Central memory CD8-positive, alpha-beta T cell (primary cell): ENCODE results near the gene GABBR2.

Experiments used
- ATAC-seq: fragments of 150-1000 bp; cut with Tn5 transposase; replicated peaks from 2 replicates; pipeline ENCODE4 v1.10.0; 2022; ENCODE audit warnings: mild to moderate bottlenecking, moderate FRiP score, moderate number of reproducible peaks; ENCODE audit not compliant: poor library complexity, severe bottlenecking; ENCODE audit errors: extremely low read depth
- DNase-seq, 2 donors: peaks; one replicate each; pipeline ENCODE4 v3.0.0; 2021; ENCODE audit warnings: low spot score in 2 of 2
- H3K27ac Mint-ChIP-seq: one replicate; pipeline ENCODE4 v1.8.0; 2022; ENCODE audit warnings: low read depth, mild to moderate bottlenecking, moderate library complexity, mixed read lengths
- H3K27me3 Mint-ChIP-seq: one replicate; pipeline ENCODE4 v1.8.0; 2022; ENCODE audit warnings: mixed read lengths
- H3K36me3 Mint-ChIP-seq: one replicate; pipeline ENCODE4 v1.8.0; 2022; ENCODE audit warnings: mild to moderate bottlenecking, moderate library complexity, mixed read lengths; ENCODE audit not compliant: insufficient read depth
- H3K4me1 Mint-ChIP-seq: one replicate; pipeline ENCODE4 v1.8.0; 2022; ENCODE audit warnings: mixed read lengths
- H3K4me3 Mint-ChIP-seq: one replicate; pipeline ENCODE4 v1.8.0; 2022; ENCODE audit warnings: mild to moderate bottlenecking, moderate library complexity, mixed read lengths
- H3K9me3 Mint-ChIP-seq: one replicate; pipeline ENCODE4 v1.8.0; 2022; ENCODE audit warnings: mixed read lengths

GABBR2 gene

DNA sequence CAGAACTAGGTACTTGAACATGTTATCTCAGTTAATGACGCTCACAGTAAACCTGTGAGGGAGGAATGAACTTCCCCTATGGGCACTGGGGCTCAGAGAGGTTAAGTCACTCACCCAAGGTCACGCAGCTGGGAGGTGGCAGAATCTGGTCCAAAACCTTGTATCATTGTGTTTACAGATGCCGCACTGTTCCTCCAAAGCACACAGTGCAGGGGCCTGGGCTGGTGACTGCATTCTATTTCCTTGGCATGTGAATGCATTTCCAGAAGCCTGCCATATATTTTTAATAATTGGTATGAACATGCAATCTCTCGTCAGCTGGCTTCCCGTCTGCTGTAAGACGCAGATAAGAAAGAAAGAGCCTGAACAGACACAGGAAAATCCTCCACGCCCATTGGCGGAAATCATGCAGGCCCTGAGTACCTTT, 376.3 kb downstream of the GABBR2 start:
- Mint-ChIP-seq H3K9me3 (no peaks in the 10 kb centered on the region), H3K4me1 (no peaks in the 10 kb centered on the region), H3K36me3 (no peaks in the 10 kb centered on the region), H3K27ac (no peak overlapping the region), H3K4me3 (no peak overlapping the region), H3K27me3 (peaks cover 38% of the 10 kb centered on the region)
- no peak for ATAC-seq
- no peak for DNase-seq

DNA sequence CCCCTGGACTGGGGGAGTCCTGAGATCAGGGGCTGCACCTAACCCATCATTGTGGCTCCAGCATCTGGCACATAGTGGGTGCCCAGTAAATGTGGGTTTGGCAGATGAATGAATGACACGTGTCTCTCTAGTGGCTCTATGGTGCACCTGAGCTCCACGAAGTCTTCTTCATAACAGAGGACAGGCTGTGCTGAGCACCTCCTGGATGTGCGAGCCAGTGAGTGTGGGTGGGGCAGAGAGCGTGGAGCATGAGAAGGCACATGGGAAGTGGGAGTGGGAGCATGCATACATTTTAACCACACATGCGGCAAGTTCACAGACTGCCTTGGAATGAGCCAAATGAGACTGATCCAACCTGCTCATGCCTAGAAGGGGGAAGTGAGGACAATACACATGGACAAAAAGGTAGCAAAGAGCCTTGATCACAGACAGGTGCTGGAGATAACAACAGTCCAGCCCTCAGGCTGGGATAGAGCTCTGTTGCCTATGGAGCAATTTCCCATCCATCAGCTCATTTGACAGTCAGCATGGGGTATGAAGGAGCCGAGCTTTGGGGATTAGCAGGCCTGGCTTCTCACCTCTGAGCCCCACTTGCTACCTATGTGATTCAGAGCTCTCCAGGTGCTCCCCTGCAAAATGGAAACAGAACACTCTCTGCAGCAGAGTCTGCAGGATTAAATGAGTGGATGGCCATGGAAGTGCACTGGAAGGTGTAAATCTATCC, 377.0 kb downstream of the GABBR2 start:
- Mint-ChIP-seq H3K4me3 (no peak overlapping the region), H3K9me3 (no peaks in the 10 kb centered on the region), H3K27ac (no peak overlapping the region), H3K36me3 (no peaks in the 10 kb centered on the region), H3K27me3 (peaks cover 38% of the 10 kb centered on the region), H3K4me1 (no peaks in the 10 kb centered on the region)
- ATAC-seq (no peak), DNase-seq (no peak)

DNA sequence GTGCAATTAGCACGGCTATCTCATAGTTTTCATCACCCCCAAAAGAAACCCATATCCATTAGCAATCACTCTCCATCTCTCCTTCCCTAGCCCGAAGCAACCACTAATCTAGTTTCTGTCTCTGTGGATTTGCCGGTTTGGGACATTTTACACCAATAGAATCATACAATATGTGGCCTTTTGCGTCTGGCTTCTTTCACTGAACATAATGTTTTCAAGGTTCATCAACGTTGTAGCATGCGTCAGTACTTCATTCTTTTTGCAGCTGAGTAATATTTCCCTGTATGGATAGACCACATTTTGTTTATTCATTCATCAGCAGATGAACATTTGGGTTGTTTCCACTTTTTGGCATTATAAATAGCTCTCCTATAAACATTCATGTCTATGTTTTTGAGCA, 377.9 kb downstream of the GABBR2 start:
- ATAC-seq = no peak

DNA sequence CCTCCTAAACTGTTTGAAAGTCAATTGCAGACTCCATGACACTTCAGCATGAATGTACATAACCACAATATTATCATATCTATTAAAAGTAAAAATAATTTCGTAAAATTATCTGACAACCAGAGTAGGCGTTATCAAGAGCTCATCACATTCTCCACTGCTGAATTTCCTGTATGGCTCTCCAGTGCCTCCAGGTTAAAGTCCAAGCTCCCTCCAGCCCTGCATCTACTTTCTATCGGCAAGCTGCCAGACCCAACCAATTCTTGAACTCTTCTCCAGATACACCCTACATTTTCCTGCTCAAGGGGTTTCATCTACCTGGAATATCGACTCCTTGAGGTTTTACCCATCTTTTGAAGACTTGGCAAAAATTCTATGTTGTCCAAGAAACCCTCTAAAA, 378.8 kb downstream of the GABBR2 start:
- DNase-seq = no peak
- H3K4me3 Mint-ChIP-seq = no peak overlapping the region
- no peaks in the 10 kb centered on the region for H3K9me3 Mint-ChIP-seq
- ATAC-seq = no peak
- H3K36me3 Mint-ChIP-seq = no peaks in the 10 kb centered on the region
- no peak overlapping the region for H3K27ac Mint-ChIP-seq
- no peaks in the 10 kb centered on the region for H3K4me1 Mint-ChIP-seq
- peaks cover 22% of the 10 kb centered on the region for H3K27me3 Mint-ChIP-seq

More for the DNA sequence above, 377.9 kb downstream of the GABBR2 start:
- no peak for DNase-seq
- H3K9me3 Mint-ChIP-seq = no peaks in the 10 kb centered on the region
- H3K27ac Mint-ChIP-seq = no peak overlapping the region
- H3K4me3 Mint-ChIP-seq = no peak overlapping the region
- H3K4me1 Mint-ChIP-seq = no peaks in the 10 kb centered on the region
- H3K36me3 Mint-ChIP-seq = no peaks in the 10 kb centered on the region
- peaks cover 31% of the 10 kb centered on the region for H3K27me3 Mint-ChIP-seq

DNA sequence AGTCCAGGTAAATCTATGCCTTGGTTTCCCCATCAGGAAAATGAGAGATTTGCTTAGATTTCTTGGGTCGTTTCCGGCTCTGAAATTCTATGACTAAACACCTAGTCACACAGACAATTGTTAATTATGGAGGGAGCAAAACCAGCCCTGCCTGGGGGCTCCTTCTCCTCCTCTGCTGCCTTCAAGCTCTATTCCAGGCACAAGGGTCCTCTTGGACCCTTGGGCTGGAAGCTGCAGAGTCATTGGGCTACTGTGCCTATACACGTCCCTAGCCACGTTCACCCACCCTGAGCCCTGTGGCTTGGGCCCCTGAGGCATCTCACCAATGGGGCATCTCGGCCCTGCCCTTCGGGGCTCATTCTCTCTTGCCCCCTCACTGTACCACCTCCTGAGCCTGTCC, 379.5 kb downstream of the GABBR2 start:
- Mint-ChIP-seq H3K27ac (no peak overlapping the region), H3K4me1 (no peaks in the 10 kb centered on the region), H3K36me3 (no peaks in the 10 kb centered on the region), H3K4me3 (no peak overlapping the region), H3K9me3 (no peaks in the 10 kb centered on the region), H3K27me3 (peaks cover 21% of the 10 kb centered on the region)
- no peak for ATAC-seq
- DNase-seq = no peak

DNA sequence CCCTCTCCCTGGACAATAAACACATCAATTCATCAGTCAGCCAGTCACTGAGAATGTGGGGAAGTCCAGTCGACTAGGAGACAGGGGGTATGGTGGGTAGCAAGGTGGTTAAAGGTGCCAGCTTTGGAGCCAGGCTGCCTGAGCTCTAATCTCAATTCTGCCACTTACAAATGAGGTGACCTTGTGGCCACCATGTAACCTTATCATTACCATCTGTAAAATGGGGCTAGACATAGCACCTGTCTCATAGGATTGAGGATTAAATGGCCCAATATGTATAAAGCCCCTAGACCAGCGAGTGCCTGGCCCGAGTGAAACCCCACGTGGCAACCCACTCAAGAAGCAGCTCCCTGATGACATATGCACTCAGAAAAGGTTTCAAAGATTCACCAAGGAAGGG, 380.0 kb downstream of the GABBR2 start:
- no peaks in the 10 kb centered on the region for H3K4me1 Mint-ChIP-seq
- H3K9me3 Mint-ChIP-seq = no peaks in the 10 kb centered on the region
- DNase-seq = no peak
- no peak for ATAC-seq
- H3K36me3 Mint-ChIP-seq = no peaks in the 10 kb centered on the region
- no peak overlapping the region for H3K4me3 Mint-ChIP-seq
- H3K27me3 Mint-ChIP-seq = peaks cover 21% of the 10 kb centered on the region
- no peak overlapping the region for H3K27ac Mint-ChIP-seq

DNA sequence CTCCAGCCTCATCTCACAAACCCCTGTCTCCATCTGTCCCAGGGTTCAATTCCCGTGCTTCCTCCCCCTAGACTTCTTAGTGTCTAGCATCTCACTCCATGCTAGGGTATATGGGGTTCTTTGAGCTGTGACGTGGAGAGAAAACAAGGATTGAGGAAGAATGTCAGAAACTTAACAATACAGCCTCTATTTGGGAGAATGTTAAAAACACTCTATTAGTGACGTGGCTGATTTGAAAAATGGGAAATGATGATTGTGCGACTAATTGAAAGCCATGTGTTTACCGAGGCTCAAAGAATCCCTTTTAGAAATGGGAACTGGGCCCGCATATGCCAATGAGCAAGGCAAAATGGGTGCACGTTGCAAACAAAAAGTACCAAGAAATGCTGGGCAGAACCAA, 380.6 kb downstream of the GABBR2 start:
- H3K27me3 Mint-ChIP-seq = peaks cover 21% of the 10 kb centered on the region
- no peak for DNase-seq
- no peaks in the 10 kb centered on the region for H3K9me3 Mint-ChIP-seq
- H3K27ac Mint-ChIP-seq = no peak overlapping the region
- H3K36me3 Mint-ChIP-seq = no peaks in the 10 kb centered on the region
- ATAC-seq = no peak
- no peaks in the 10 kb centered on the region for H3K4me1 Mint-ChIP-seq
- H3K4me3 Mint-ChIP-seq = no peak overlapping the region

DNA sequence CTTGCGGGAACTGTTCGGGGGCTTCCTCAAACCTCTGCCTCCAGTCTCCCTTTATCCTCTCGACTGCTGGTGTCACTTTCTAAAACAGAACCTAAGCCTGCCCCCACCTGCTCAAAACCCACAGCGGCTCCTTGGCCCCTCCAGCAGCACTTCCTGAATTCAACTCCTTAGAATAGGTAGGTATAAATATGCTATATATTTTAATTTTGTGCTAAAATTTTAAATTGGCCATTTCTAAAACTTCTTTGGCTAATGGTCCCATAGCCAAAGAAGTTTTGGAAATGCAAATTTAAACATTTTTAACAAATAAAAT, 381.5 kb downstream of the GABBR2 start:
- Mint-ChIP-seq H3K27me3 (peaks cover 31% of the 10 kb centered on the region), H3K27ac (no peak overlapping the region), H3K9me3 (no peaks in the 10 kb centered on the region), H3K4me1 (no peaks in the 10 kb centered on the region), H3K4me3 (no peak overlapping the region), H3K36me3 (no peaks in the 10 kb centered on the region)
- ATAC-seq (no peak), DNase-seq (no peak)

DNA sequence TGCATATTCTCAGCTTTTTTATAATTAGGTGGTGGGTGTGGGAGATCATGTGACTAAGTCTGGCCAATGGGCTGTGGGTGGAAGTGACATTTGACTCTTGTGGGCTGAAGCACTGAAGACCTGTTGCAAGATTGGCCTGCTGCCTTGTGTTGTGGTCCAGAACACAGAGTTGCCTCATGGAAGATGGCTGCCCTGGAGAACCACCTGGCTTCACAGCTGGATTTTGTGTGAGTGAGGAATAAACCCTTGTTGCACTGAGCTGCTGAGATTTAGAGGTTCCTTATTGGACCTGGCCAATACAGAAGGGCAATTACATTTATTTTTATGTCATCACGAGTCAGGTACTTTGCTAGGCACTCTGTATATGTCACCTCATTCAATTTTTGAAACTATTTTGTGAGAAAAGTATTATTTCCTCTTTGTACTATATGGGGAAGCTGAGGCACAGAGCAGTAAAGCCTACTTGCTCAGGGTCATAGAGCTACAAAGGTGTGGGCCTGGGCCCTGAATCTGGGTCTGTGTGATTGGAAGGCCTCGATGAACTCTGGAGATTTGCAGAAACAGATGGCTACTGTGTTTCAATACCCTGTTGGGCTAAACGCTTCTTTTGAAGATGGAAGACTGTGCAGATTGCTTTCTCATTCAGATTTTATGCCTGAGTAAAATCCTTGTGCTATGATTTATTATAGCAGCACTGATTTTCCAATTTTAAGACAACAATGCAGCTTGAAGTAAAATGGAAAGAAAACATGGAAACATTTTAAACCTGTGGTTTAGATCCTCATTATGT, 382.1 kb downstream of the GABBR2 start:
- DNase-seq (no peak), ATAC-seq (no peak)
- Mint-ChIP-seq H3K9me3 (no peaks in the 10 kb centered on the region), H3K4me1 (no peaks in the 10 kb centered on the region), H3K27ac (no peak overlapping the region), H3K27me3 (peaks cover 29% of the 10 kb centered on the region), H3K4me3 (no peak overlapping the region), H3K36me3 (no peaks in the 10 kb centered on the region)

DNA sequence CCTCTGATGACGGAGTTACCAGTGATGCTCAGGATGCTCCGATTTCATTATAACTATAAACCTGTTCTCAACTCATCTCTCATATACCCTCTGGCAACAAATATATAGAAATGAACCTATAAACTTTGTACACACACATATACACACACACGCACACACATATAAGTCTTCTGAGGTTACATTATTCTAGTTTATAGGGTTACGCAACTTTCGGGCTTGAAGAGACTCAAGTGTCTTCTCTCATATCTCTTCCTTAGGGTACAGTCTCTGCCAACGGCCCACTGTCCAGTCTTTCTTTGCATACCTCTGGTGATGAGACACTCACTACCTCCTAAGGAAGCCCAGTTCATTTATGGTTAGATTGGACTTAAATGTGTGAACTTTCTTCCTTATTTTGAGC, 383.9 kb downstream of the GABBR2 start:
- no peaks in the 10 kb centered on the region for H3K36me3 Mint-ChIP-seq
- no peak overlapping the region for H3K4me3 Mint-ChIP-seq
- H3K9me3 Mint-ChIP-seq = no peaks in the 10 kb centered on the region
- H3K27me3 Mint-ChIP-seq = peaks cover 12% of the 10 kb centered on the region
- DNase-seq (no peak), ATAC-seq (no peak)
- H3K4me1 Mint-ChIP-seq = no peaks in the 10 kb centered on the region
- no peak overlapping the region for H3K27ac Mint-ChIP-seq

DNA sequence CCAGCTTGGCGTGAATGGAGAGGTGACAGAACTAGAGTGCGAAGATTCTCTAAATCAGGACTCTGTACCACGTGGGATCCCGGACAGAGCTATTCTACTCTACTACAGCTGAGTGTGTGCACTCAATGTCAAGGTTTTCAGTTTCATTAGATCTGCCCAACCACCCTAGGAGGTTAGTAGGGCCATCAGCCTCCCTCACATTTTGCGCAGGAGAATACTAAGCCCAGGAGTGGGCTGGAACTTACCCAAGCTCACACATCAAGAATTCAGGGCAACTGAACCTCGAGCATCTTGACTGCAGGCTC, 385.0 kb downstream of the GABBR2 start:
- no peak for DNase-seq
- Mint-ChIP-seq H3K4me1 (no peaks in the 10 kb centered on the region), H3K4me3 (no peak overlapping the region), H3K36me3 (no peaks in the 10 kb centered on the region), H3K27ac (no peak overlapping the region), H3K9me3 (no peaks in the 10 kb centered on the region), H3K27me3 (peaks cover 12% of the 10 kb centered on the region)
- ATAC-seq = no peak

DNA sequence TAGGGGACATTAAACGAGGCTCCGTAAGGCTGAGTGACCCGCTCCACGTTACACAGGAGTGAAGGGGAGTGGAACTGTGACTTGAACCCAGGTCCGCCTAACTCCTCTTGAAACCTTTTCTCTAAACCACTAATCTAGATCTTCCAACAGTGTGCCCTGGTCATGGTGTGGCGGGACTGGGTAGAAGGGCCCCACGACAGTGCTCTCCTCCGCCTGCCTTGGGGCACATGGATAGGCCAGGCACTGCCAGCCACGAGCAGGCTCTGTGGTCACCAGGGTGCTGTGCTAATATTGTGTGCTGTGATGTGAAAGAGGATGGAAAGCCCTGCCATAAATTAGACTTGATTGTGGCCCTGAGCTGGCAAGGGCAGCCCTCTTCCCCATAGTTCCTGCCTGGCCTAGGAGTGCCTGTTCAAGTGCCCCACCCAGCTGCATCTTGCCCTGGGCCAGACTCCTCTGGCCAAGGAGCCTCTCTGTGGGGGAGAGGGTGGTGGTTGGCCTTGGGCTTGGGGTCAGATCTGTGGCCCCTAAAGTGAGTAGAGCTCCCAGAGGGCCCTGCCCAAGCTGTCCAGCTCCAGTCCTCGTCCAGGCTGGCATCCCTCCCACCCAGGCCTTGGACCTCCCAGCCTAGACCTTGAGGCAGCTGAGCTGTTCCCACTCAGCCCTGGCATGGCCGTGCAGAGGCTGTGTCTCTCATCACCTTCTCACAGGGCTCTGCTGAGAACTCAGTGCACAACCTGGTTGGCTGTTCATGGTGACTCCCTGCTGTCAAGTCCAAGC, 385.5 kb downstream of the GABBR2 start:
- H3K27ac Mint-ChIP-seq = no peak overlapping the region
- no peaks in the 10 kb centered on the region for H3K9me3 Mint-ChIP-seq
- H3K4me1 Mint-ChIP-seq = no peaks in the 10 kb centered on the region
- H3K36me3 Mint-ChIP-seq = no peaks in the 10 kb centered on the region
- no peak for ATAC-seq
- no peak overlapping the region for H3K4me3 Mint-ChIP-seq
- H3K27me3 Mint-ChIP-seq = peaks cover 12% of the 10 kb centered on the region
- no peak for DNase-seq

DNA sequence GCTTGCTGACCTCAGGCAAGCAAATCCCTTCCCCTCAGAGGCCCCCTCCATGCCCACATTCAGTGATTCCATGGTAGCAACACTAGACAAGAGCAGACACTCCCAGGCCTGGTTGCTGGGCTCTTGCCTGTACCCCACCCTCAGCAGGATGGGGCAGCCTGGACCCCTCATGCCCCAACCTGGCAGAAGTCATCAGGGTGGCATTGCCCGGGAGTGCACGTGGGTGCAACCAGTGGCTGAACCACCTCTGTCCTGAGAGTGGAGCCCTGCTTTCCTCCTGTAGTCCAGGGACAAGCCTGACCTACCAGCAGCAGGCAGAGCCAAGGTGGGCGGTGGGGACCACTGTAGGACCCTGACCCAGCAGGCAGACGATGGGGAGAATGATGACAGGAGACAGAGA, 387.5 kb downstream of the GABBR2 start:
- Mint-ChIP-seq H3K27me3 (peaks cover 12% of the 10 kb centered on the region), H3K9me3 (no peaks in the 10 kb centered on the region), H3K4me3 (no peak overlapping the region), H3K36me3 (no peaks in the 10 kb centered on the region), H3K27ac (no peak overlapping the region), H3K4me1 (no peaks in the 10 kb centered on the region)
- no peak for ATAC-seq
- no peak for DNase-seq
